ENCODE results near the gene B9D2. TPM values are rescaled to one million over a fixed set of nuclear protein-coding genes. Genes with fewer than 3 reads are reported as not detected.

Gene B9D2
- total RNA-seq, 1 donor from 2014 or later, result 14.2 TPM

DNA sequence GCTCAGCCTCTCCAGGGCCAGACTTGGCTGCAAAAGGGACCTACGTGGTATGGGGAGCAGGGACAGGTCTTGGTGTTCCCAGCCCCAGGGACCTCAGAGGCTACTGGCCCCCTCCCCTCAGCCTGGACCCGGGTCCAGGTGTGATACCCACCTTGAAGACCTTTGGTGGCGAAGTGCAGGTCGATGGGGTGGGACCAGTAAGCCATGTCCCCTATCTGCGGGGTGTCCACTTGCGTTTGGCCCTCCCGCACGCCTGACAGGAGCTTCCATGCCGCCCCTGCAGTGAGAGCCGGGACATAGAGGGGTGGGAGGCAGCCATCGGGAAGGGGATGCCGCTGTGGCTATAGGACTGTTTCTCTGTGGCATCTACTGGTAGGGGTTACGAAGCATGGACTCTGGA, 6.2 kb downstream of the B9D2 start:
- Mint-ChIP-seq H3K27ac (no peak overlapping the region), H3K4me3 (no peak overlapping the region), H3K9me3 (no peaks in the 10 kb centered on the region), H3K36me3 (ENCODE audit: low read depth) (peaks cover 5% of the 10 kb centered on the region), H3K27me3 (no peaks in the 10 kb centered on the region), H3K4me1 (peaks cover 20% of the 10 kb centered on the region)
- ATAC-seq (ENCODE audit: low read depth), result no peak
- ChIA-PET POLR2A (interaction anchor here (1.5 kb wide), 1 partner anchor 95 kb away, joined by 3 read pairs; no protein-coding TSS in a partner anchor), CTCF (interaction anchor here (1.5 kb wide), 1 partner anchor 80 kb away, joined by 3 read pairs; no protein-coding TSS in a partner anchor)
- DNase-seq, result no peak
- TF ChIP-seq, protein P1, sequence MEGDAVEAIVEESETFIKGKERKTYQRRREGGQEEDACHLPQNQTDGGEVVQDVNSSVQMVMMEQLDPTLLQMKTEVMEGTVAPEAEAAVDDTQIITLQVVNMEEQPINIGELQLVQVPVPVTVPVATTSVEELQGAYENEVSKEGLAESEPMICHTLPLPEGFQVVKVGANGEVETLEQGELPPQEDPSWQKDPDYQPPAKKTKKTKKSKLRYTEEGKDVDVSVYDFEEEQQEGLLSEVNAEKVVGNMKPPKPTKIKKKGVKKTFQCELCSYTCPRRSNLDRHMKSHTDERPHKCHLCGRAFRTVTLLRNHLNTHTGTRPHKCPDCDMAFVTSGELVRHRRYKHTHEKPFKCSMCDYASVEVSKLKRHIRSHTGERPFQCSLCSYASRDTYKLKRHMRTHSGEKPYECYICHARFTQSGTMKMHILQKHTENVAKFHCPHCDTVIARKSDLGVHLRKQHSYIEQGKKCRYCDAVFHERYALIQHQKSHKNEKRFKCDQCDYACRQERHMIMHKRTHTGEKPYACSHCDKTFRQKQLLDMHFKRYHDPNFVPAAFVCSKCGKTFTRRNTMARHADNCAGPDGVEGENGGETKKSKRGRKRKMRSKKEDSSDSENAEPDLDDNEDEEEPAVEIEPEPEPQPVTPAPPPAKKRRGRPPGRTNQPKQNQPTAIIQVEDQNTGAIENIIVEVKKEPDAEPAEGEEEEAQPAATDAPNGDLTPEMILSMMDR (IDR thresholded peaks at IDR 0.05), result no peak
- intact Hi-C loops (cut with micrococcal nuclease), result no loop called here

DNA sequence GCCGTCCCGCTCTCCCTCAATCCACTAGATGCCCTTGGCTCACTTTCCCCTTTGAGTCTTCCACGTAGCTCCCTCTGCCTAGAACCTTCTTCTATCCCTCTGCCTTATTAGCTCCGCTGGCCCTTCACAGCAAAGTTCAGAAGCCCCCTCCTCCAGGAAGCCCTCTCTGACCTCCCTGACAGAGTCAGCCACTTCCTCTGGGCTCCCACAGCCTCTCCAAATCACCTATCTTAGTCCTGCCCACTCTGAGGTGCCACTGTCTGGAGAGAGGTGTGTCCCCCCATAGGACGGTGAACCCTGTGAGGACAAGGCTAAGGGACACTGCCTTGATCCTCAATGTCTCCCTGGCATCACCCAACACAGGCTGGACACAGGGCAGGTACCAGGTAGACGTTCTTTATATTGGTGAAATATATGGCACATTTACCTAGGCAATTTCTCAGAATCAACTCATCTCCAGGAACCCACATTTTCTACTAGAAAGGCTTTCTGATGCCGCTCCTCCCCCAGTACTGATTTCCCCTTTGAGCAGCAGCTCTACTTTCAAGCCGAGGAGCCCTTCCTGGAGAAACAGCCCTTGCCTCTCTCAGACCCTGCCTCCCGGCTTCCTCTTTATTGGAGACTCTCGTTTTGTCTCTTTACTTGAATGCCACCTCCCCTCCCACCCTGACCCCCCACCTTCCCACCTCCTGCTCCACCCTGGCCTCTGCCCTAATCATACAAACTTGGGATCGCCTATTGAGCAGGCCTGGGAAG, 6.8 kb downstream of the B9D2 start:
- Mint-ChIP-seq H3K9me3 (no peaks in the 10 kb centered on the region), H3K4me1 (peaks cover 17% of the 10 kb centered on the region), H3K4me3 (no peak overlapping the region), H3K27me3 (no peaks in the 10 kb centered on the region), H3K36me3 (ENCODE audit: low read depth) (peaks cover 7% of the 10 kb centered on the region), H3K27ac (peak overlapping the region; percentile 41)
- ATAC-seq (ENCODE audit: low read depth), result no peak
- CTCF ChIA-PET, result no interaction called here
- intact Hi-C loops (cut with micrococcal nuclease), result no loop called here
- POLR2A ChIA-PET, result interaction anchor here (2.6 to 6.9 kb wide), 2 partner anchors 7 to 31 kb away, joined by 19 to 119 read pairs; partner anchors contain the start of gene B9D2
- TF ChIP-seq, protein P1 (IDR thresholded peaks at IDR 0.05), result no peak
- no peak for DNase-seq

DNA sequence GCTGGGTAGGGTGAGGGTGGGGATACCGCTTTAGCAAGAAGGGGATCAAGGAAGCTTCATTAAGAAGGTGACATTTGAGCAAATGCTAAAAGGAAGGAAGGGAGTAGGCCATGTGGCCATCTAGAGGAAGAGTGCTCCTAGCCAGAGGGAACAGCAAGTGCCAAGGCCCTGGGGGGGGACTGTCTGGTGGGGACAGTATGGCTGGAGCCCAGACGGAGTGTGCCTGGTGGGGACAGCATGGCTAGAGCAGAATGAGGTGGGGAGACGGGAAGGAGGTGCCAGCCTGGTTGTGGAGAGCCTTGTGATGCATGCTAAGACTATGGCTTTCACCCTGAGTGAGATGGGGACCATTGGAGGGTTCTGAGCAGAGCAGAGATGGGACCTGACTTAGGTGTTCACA, 8.1 kb downstream of the B9D2 start:
- Mint-ChIP-seq H3K27ac (no peak overlapping the region), H3K4me1 (peaks cover 26% of the 10 kb centered on the region), H3K9me3 (no peaks in the 10 kb centered on the region), H3K4me3 (no peak overlapping the region), H3K36me3 (ENCODE audit: low read depth) (peaks cover 14% of the 10 kb centered on the region), H3K27me3 (no peaks in the 10 kb centered on the region)
- intact Hi-C loops (cut with micrococcal nuclease), result no loop called here
- ATAC-seq (ENCODE audit: low read depth) (no peak), DNase-seq (no peak)
- CTCF ChIA-PET, result interaction anchor here (1.0 to 5.4 kb wide), 4 partner anchors 9 to 93 kb away, joined by 3 to 38 read pairs (median 4); partner anchors contain the start of gene B9D2
- POLR2A ChIA-PET, result interaction anchor here (0.7 to 6.9 kb wide), 4 partner anchors 8 to 47 kb away, joined by 3 to 119 read pairs (median 12); partner anchors contain the start of gene B9D2
- TF ChIP-seq, protein P1 (IDR thresholded peaks at IDR 0.05), result no peak

DNA sequence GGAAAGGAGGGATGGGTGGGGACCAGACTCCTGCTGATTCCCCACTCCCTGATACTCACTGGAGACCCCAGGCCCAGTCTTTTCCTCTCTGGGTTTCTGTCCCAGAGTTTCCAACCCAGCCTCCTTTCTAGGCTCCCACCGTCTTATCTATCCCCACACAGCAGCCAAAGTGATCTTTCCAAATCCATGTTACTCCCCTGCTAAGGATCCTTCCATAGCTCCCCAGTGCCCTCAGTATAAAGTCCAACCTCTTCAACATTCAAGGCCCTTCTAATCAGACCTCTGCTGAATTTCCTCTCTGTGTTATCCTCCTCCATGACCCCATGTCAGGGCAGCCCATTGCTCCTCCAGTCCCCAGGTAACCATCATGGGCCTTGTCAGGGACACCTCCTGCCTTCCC, 8.9 kb downstream of the B9D2 start:
- peak overlapping the region; percentile 42 for H3K27ac Mint-ChIP-seq
- TF ChIP-seq, protein P1 (IDR thresholded peaks at IDR 0.05), result no peak
- intact Hi-C loops (cut with micrococcal nuclease), result no loop called here
- ChIA-PET POLR2A (interaction anchor here (0.5 to 6.9 kb wide), 4 partner anchors 9 to 47 kb away, joined by 3 to 119 read pairs (median 14); partner anchors contain the start of gene B9D2), CTCF (interaction anchor here (1.0 to 5.4 kb wide), 6 partner anchors 9 to 93 kb away, joined by 3 to 38 read pairs (median 3); partner anchors contain the start of gene B9D2)
- ATAC-seq (ENCODE audit: low read depth) (no peak), DNase-seq (no peak)
- H3K4me1 Mint-ChIP-seq, result peaks cover 31% of the 10 kb centered on the region
- H3K4me3 Mint-ChIP-seq, result peak overlapping the region; percentile 1
- H3K36me3 Mint-ChIP-seq (ENCODE audit: low read depth), result peaks cover 15% of the 10 kb centered on the region
- no peaks in the 10 kb centered on the region for H3K27me3 Mint-ChIP-seq
- no peaks in the 10 kb centered on the region for H3K9me3 Mint-ChIP-seq

Measured in activated B cell treated with CpG ODN at 0.5 μM for 24 hours (primary cell).